Endothelial cell of umbilical vein (primary cell): ENCODE data around the gene HSD17B8.

Source experiments
- EZH2 ChIP-seq: IDR thresholded peaks from 2 replicates; pipeline ENCODE4 v1.6.1; 2012; ENCODE audit warnings: borderline replicate concordance, low read depth, mild to moderate bottlenecking, moderate library complexity, low read length, inconsistent platforms; ENCODE audit not compliant: severe bottlenecking
- POLR2AphosphoS5 ChIP-seq: IDR thresholded peaks from 2 replicates; pipeline ENCODE4 v1.6.1; 2012; ENCODE audit warnings: low read depth, mild to moderate bottlenecking, control low read depth, low read length, moderate library complexity; ENCODE audit not compliant: insufficient read depth
- TF ChIP-seq, protein P1 (sequence below), 2 donors: IDR thresholded peaks; 1 replicate in 1 of 2; 2 replicates in 1 of 2; pipeline ENCODE4 v1.5.1; 2011; ENCODE audit warnings: low read length in 2 of 2, mild to moderate bottlenecking in 2 of 2, moderate library complexity in 2 of 2, control low read depth in 1 of 2, inconsistent platforms in 1 of 2, low read depth in 1 of 2; ENCODE audit not compliant: insufficient read depth in 1 of 2; ENCODE audit errors: extremely low read depth in 1 of 2

DNA sequence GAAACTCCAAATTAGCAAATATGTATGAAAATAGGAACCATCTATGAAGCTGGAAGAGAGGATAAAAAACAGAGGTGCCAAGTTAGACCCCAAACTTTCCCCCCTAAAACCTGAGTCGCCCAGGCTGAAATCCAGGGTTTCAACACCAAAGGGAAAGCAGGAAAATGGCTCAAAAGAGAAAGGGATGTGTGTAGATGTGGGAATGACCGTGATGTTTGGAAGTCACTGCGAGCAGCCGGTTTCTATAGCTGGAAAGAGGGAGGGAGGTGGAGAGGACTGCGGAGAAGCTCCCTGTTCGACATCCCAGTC is 8.4 kb downstream of the HSD17B8 start:
- TF ChIP-seq EZH2 (no peak), POLR2AphosphoS5 (no peak)
- TF ChIP-seq, protein P1, sequence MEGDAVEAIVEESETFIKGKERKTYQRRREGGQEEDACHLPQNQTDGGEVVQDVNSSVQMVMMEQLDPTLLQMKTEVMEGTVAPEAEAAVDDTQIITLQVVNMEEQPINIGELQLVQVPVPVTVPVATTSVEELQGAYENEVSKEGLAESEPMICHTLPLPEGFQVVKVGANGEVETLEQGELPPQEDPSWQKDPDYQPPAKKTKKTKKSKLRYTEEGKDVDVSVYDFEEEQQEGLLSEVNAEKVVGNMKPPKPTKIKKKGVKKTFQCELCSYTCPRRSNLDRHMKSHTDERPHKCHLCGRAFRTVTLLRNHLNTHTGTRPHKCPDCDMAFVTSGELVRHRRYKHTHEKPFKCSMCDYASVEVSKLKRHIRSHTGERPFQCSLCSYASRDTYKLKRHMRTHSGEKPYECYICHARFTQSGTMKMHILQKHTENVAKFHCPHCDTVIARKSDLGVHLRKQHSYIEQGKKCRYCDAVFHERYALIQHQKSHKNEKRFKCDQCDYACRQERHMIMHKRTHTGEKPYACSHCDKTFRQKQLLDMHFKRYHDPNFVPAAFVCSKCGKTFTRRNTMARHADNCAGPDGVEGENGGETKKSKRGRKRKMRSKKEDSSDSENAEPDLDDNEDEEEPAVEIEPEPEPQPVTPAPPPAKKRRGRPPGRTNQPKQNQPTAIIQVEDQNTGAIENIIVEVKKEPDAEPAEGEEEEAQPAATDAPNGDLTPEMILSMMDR (IDR thresholded peaks at IDR 0.05; ENCODE audit: extremely low read depth in 1 of 2, insufficient read depth in 1 of 2, low read depth in 1 of 2, low read length in 2 of 2), result no peak
